ENCODE data around the gene AARSD1.
"Not testable (repeated sequence)": the region's sequence is repeated elsewhere in the genome, so short reads cannot be mapped to it uniquely, and the experiment has no call there.

AARSD1 gene

DNA sequence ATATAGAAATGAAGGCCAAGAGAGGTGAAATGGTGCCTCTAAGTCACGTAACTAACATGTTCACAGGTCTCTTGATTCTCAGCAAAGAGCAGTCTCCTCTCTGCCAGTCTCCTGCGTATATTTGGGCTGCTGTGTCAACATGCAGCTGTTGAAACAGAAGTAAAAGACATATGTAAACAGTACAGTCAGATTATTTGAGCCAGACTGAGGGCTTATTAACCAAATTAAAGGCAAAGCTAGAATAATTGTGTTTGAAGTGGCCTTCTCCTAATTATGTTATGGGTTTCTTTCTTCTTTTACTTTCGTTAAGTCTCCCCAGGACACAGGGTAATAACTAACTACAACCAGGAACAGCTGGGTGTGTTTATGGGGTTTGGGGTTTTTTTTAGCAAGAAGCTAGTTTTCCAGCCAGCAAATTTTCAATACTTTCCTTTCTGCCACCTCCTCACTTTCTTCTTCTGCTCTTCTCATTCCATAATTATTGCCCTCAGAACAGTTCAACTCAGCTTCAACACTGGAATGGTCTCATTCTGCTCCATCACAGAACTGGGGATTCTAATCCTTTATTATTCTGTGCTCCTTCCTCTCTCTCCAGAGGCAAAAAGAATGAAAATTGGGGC is 45.2 kb downstream of the AARSD1 start:
- no peak for DNase-seq

DNA sequence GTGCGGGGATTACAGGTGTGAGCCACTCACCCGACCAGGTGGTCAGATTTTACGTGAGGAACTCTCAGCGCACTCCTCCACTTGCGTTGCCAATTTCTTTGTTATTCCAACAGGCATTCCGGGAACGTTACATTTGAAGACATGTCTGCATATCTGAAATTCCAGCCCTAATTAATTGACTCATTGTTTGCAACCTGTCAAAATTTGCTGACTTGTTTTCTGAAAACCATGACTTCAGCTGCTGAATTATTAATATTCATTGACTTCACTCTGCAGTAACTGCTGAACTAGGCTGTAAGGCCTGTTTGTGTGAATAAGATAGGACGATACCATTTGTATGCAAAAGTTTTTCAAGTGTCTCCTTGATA is 47.0 kb downstream of the AARSD1 start:
- no peak for DNase-seq

DNA sequence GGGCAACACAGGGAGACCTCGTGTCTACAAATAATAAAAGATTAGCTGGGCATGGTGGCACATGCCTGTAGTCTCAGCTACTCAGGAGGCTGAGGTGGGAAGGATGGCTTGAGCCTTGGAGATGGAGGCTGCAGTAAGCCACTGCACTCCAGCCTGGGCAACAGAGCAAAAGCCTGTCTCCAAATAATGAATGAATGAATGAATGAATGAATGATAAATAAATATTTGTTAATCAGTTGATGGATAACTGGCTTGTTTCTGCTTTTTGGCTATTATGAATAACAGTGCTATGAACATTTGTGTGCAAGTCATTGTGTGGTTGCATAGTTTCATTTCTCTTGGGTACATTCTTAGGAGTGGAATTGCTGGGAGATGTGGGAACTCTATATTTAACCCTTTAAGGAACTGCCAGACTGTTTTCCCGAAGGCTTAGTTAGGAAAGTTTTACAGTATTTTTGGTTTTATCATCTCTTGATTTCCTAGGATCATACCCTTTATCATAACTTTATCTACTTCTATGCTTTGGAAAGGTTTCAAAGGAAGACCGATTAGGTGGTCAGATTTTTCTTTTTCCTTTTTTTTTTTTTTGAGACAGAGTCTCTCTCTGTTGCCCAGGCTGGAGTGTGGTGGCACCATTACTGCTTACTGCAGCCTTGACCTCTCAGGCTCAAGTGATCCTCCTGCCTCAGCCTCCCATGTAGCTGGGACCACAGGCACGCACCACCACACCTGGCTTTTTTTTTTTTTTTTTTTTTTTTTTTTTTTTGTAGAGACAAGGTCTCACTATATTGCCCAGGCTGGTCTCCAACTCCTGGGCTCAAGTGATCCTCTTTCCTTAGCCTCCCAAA is 47.6 kb downstream of the AARSD1 start:
- DNase-seq = not testable (repeated sequence)

DNA sequence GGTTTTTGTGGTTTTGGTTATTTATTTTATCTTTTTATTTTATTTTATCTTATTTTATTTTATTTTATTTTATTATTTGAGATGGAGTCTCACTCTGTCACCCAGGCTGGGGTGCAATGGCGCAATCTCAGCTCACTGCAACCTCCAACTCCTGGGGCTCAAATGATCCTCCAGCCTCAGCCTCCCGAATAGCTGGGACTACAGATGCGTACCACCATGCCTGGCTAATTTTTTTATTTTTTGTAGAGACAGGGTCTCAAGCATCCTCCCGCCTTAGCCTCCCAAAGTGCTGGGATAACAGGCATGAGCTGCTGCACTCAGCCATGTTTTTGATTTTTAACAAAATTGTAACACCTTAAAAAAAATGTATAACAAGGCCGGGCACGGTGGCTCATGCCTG is 49.0 kb downstream of the AARSD1 start:
- not testable (repeated sequence) for DNase-seq

DNA sequence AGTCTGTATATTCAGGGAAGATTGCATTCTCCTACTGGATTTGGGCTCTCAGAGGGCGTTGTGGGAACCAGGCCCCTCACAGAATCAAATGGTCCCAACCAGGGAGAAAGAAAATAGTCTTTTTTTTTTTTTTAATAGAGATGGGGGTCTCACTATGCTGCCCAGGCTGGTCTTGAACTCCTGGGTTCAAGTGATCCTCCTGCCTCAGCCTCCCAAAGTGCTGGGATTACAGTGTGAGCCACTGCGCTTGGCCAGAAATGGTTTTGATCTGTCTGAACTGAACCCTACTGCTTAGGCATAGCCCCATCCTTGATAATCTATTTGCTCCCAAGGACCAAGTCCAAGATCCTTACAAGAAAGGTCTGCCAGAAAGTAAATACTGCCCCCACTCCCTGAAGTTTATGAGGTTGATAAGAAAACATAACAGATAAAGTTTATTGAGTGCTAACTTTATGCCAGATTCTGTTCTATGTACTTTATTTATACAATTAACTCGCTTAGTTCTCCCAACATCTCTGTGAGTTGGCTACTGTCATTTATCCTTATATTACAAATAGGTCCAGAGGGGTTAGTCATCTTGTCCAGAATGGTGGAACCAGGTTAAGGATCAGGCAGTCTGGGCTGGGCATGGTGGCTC is 50.2 kb downstream of the AARSD1 start:
- no peak for DNase-seq

DNA sequence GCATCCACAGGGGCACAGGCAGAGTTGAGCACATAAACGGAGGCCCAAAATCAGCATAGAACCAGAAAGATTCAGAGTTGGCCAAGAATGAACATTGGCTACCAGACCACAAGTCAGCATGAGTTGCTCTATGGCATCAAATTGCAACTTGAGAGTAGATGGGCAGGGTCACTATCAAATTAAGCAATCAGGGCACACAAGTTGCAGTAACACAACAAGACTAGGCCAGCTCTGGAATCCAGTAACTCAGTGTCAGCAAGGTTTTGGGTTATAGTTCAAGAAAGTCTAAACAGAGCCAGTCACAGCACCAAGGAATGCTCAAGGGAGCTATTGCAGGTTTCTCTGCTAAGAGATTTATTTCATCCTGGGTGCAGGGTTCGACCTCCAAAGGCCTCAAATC is 50.7 kb downstream of the AARSD1 start:
- no peak for DNase-seq

DNA sequence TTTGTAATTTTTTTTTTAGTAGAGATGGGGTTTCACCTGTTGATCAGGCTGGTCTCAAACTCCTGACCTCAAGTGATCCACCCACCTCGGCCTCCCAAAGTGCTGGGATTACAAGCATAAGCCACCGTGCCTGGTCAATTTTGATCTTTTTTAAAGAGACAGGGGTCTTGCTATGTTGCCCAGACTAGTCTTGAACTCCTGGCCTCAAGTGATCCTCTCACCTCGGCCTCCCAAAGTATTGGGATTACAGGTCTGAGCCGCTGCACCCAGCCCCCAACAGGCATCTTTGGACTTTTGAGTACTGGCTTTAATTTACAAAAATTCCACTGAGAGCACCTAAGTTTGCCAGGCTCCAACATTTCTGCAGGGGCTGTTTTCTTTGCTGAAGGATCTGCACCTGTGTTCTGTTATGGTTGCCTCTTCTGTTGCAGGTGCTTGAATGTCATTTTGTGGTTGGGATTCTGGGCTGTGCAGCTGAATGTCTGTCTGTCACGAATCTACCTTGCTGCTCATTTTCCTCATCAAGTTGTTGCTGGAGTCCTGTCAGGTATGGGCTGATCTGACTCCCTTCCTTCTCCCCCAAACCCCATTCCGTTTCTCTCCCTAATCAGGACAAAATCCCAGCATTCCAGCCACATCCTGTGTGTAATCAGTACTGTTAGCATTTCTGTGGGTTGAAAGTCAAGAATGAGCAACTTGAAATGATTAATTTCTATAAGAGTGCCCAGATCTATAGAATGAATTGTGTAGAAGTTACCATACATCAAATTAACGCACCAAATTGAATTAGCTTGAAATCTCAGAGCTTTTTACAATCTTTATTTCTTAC is 55.2 kb downstream of the AARSD1 start:
- DNase-seq = no peak

DNA sequence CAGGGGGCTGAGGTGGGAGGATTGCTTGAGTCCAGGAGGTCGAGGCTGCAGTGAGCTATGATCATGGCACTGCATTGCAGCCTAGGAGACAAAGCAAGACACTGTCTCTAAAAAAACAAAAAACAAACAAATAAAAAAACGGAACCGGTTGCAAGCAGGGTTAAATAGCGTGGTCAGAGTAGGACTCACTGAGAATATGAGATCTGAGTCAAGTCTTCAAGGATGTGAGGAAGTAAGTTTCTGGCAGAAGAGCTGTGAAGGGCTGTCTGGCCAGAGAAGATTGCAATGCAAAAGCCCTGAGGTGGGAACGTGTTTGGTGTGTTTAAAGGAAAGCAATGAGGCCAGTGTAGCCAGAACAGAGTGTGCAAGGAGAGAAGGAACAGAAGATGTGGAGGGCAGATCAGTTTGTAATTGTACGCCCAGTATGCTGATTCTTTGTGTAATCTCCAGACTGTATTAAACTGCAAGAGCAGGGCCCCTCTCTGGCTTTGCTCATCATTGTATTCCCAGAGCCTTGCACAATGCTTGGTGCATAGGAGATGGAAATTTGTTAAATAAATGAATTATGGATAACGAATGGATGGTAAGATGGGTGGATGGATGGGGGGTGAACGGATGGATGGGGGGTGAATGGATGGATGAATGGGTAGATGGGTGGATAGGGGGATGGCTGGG is 57.3 kb downstream of the AARSD1 start:
- no peak for DNase-seq

DNA sequence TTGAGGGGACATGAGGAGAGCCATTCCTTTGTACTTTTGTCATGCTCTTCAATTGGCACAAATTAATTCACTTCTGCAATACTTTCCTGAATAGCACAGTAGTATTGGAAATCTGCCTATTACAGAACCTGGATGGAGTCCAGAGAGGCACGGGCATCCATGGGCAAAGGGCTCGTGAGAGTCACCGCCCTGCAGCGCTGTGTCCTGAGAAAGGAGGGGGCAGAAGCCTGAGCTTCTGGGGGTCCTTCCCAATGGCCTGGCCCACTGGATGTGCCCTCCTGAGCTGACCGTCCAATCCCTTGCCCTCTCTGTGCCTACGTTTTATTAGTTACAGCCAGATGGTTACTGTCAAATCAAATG is 60.2 kb downstream of the AARSD1 start:
- DNase-seq = no peak

DNA sequence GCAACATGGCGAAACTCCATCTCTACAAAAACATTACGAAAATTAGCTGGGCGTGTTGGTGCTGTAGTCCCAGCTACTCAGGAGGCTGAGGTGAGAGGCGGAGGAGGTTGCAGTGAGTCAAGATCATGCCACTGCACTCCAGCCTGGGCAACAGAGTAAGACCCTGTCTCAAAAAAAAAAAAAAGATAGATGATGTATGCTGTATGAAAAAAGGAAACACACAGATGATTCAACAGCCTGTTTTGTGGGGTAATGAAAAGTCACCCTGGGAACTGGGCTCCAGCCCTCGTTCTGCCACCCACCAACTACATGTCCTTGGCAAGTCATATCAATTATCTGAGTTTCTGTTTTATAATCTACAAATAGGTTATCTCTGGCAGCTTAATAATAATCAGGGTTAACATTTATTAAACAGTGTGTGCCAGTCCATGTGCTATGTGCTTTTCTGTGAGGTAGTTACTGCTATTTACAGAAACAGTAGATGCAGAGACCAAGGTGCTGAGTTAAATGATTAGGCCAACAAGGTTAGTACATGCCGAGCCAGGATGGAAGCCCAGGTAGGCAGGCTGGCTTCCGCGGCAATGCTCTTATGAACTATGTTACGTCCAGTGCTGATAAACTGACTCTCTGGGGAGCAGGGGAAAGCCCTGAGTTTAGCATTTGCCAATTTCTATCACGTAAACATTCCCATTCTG is 62.6 kb downstream of the AARSD1 start:
- no peak for DNase-seq

Measured in NCI-H187 treated with DMSO at 0.1 percent for 48 hours (cell line).